Natural killer cell (primary cell): ENCODE measurements around the gene CDH13. TPM values are rescaled to one million over a fixed set of nuclear protein-coding genes. Genes with fewer than 3 reads are reported as not detected.
A peak's percentile ranks its signal among the peaks of the same experiment; 100 is the strongest.

Experiments used
- ATAC-seq, 3 donors: fragments of 150-1000 bp in 2 of 3; fragments of 200-7000 bp in 1 of 3; cut with Tn5 transposase; 1 replicate in 1 of 3; 2 replicates in 2 of 3; pipeline ENCODE4 v1.10.0; 2021; ENCODE audit warnings: mild to moderate bottlenecking in 2 of 3, moderate library complexity in 2 of 3
- DNase-seq, 2 donors: peaks; one replicate each; pipeline versions ENCODE4 v3.0.0 to v3.0.0-alpha.2; 2013 to 2021; ENCODE audit warnings: mixed read lengths in 1 of 2
- H3K27ac ChIP-seq: one replicate; pipeline ENCODE4 v1.5.1; 2013; ENCODE audit warnings: mild to moderate bottlenecking, low read length
- H3K27me3 ChIP-seq: one replicate; pipeline ENCODE4 v1.6.1; 2013; ENCODE audit warnings: low read length; ENCODE audit not compliant: control insufficient read depth, insufficient read depth
- H3K36me3 ChIP-seq: one replicate; pipeline ENCODE4 v1.6.1; 2013; ENCODE audit warnings: low read length; ENCODE audit not compliant: control insufficient read depth, insufficient read depth
- H3K4me1 ChIP-seq: one replicate; pipeline ENCODE4 v1.6.1; 2013; ENCODE audit warnings: low read length; ENCODE audit not compliant: control insufficient read depth, insufficient read depth
- H3K4me3 ChIP-seq: one replicate; pipeline ENCODE4 v1.5.1; 2013; ENCODE audit warnings: low read length
- H3K9me3 ChIP-seq: one replicate; pipeline ENCODE4 v1.6.1; 2013; ENCODE audit warnings: low read length; ENCODE audit not compliant: control insufficient read depth, insufficient read depth
- H3K27ac Mint-ChIP-seq, 2 donors: one replicate each; pipeline ENCODE4 v1.8.0; 2022; ENCODE audit warnings: mild to moderate bottlenecking in 2 of 2, mixed read lengths in 2 of 2, moderate library complexity in 1 of 2
- H3K27me3 Mint-ChIP-seq, 2 donors: one replicate each; pipeline ENCODE4 v1.8.0; 2022; ENCODE audit warnings: low read depth in 2 of 2, mixed read lengths in 2 of 2
- H3K36me3 Mint-ChIP-seq: one replicate; pipeline ENCODE4 v1.8.0; 2022; ENCODE audit warnings: mixed read lengths
- H3K4me1 Mint-ChIP-seq, 2 donors: one replicate each; pipeline ENCODE4 v1.8.0; 2022; ENCODE audit warnings: mixed read lengths in 2 of 2
- H3K4me3 Mint-ChIP-seq: one replicate; pipeline ENCODE4 v1.8.0; 2022; ENCODE audit warnings: mild to moderate bottlenecking, moderate library complexity, mixed read lengths
- H3K9me3 Mint-ChIP-seq, 2 donors: one replicate each; pipeline ENCODE4 v1.8.0; 2022; ENCODE audit warnings: mixed read lengths in 2 of 2
- WGBS: methylation state at CpG from one replicate; pipeline ENCODE4 v1.1.7; 2013; ENCODE audit warnings: missing lambda C conversion rate; ENCODE audit not compliant: insufficient coverage; 5-methylcytosine and 5-hydroxymethylcytosine counted together
- intact Hi-C: fragments of 100-400 bp; cut with micrococcal nuclease; formaldehyde crosslinking; loops from one replicate; pipeline ENCODE4 v1.14.2; 2022
- total RNA-seq, 4 donors: library from RNA; stranded (reverse); fragments of 120-200 nt in 1 of 4; gene quantifications; one replicate each; pipeline versions ENCODE4 v1.2.3 to v1.2.4, GENCODE V29; 2013 to 2022
- TF ChIP-seq, protein P1 (sequence below): fragments of 200-600 bp; IDR thresholded peaks from one replicate; pipeline ENCODE4 v1.8.0; 2022; ENCODE audit warnings: antibody characterized with exemption

Gene CDH13
- total RNA-seq, 3 donors from 2014 or later (not counting 1 experiment from before 2014, with no cell fraction given), result not detected

DNA sequence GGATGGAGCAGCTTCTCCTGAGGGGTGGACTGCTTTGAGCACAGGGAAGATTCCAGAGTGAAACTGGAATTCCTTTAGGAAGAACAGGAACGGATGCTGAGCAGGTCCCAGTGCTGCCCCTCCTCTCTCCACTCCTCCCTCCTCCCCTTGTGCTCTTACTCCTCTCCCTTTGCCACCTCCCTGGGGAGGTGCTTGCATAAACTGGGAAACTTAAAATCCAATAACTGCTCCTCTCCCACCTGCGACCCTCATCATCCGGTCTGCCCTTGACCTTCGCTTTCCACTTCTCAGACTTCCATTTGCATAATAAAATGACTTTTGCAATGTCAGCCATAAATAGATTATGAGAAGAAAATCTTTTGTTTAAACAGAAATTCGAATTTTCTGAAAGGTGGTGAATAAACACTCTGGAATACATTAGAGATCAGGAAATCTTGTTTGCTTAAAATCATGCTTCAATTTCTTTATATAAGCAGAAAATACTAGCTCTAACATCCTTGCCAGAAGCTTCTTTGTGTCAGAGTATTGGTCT is 1204.8 kb downstream of the CDH13 start:
- H3K36me3 Mint-ChIP-seq, result no peaks in the 10 kb centered on the region
- H3K27ac Mint-ChIP-seq, result no peak overlapping the region
- Histone ChIP-seq H3K36me3 (no peaks in the 10 kb centered on the region), H3K4me1 (no peaks in the 10 kb centered on the region), H3K4me3 (no peak overlapping the region), H3K27me3 (no peaks in the 10 kb centered on the region), H3K9me3 (no peaks in the 10 kb centered on the region), H3K27ac (no peak overlapping the region)
- no peak for ATAC-seq
- DNase-seq, result no peak
- peaks cover 6 to 14% of the 10 kb centered on the region in 2 donors for H3K4me1 Mint-ChIP-seq
- H3K27me3 Mint-ChIP-seq, result peaks cover 0 to 8% of the 10 kb centered on the region in 2 donors
- H3K4me3 Mint-ChIP-seq, result no peak overlapping the region
- H3K9me3 Mint-ChIP-seq, result no peaks in the 10 kb centered on the region
- WGBS, result 83% methylated on average over 4 of the region's 5 CpGs
- intact Hi-C loops, result no loop called here
- TF ChIP-seq, protein P1, sequence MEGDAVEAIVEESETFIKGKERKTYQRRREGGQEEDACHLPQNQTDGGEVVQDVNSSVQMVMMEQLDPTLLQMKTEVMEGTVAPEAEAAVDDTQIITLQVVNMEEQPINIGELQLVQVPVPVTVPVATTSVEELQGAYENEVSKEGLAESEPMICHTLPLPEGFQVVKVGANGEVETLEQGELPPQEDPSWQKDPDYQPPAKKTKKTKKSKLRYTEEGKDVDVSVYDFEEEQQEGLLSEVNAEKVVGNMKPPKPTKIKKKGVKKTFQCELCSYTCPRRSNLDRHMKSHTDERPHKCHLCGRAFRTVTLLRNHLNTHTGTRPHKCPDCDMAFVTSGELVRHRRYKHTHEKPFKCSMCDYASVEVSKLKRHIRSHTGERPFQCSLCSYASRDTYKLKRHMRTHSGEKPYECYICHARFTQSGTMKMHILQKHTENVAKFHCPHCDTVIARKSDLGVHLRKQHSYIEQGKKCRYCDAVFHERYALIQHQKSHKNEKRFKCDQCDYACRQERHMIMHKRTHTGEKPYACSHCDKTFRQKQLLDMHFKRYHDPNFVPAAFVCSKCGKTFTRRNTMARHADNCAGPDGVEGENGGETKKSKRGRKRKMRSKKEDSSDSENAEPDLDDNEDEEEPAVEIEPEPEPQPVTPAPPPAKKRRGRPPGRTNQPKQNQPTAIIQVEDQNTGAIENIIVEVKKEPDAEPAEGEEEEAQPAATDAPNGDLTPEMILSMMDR, result no peak

DNA sequence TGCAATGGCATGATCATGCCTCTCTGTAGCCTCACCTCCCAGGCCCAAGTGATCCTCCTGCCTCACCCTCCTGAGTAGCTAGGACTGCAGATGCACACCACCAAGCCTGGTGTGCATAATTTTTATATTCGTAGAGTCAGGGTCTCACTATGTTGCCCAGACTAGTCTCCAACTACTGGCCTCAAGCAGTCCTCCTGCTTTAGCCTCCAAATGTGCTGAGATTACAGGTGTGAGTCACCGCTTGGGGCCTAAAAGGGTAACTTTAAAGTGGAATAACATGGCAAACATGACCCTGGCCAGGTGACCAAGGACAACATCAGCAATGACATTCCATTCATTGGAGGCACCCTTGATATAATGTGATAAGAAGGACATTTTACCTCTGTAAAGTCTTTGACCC is 1207.2 kb downstream of the CDH13 start:
- Mint-ChIP-seq H3K4me1 (peaks cover 6 to 16% of the 10 kb centered on the region in 2 donors), H3K27me3 (peaks cover 0 to 8% of the 10 kb centered on the region in 2 donors), H3K9me3 (no peaks in the 10 kb centered on the region), H3K27ac (no peak overlapping the region), H3K36me3 (no peaks in the 10 kb centered on the region), H3K4me3 (no peak overlapping the region)
- DNase-seq (no peak), ATAC-seq (no peak)
- no peaks in the 10 kb centered on the region for H3K9me3 ChIP-seq
- H3K27me3 ChIP-seq, result no peaks in the 10 kb centered on the region
- no peak overlapping the region for H3K4me3 ChIP-seq
- no peak overlapping the region for H3K27ac ChIP-seq
- intact Hi-C loops, result no loop called here
- H3K4me1 ChIP-seq, result no peaks in the 10 kb centered on the region
- TF ChIP-seq, protein P1, result no peak
- H3K36me3 ChIP-seq, result no peaks in the 10 kb centered on the region
- WGBS, result 100% methylated on average over 2 of the region's 2 CpGs

DNA sequence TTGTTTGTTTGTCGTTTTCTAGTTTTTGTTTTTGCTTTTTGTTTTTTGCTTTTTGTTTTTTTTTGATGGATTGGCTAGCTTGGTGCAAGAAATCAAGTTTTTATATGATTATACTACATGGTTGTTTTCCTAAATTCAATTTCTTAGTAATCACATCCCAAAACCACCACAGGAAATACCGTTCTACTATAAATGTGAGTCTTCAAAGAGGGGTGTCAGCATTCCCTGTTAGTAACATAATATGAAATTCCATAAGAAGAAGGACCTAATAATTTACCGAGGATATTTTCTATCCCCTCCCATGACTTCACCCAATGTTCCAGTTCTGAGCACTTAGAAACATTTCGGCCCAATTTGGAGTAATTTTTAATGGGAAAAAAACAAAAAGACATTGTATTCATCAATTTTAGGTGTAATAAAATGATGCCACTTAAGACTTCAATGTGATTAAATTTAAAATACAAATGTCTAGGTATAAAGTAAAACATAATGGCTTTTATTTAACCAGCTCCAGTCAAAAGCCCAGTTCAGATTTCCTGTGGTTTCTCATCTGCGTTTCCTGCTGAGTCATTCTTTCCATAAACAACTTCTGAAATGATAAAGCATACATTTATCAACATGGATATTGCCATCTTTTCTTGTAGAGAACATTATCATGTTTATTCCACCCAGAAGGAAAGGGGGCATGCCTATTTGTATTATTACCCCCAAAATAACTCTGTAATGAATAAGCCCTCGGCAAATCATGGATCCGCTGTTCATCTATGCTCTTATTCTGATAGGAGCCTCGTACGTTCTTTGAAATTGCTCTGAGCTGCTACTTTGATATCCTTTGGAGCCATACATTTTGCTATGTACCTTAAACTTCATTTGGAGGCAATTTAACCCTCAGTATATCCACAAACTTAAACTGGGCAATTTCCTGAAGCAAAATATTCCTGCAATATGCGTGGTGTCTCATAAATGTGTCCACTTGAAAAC is 1209.1 kb downstream of the CDH13 start:
- H3K27ac ChIP-seq, result no peak overlapping the region
- Mint-ChIP-seq H3K4me1 (peaks cover 6 to 16% of the 10 kb centered on the region in 2 donors), H3K36me3 (no peaks in the 10 kb centered on the region), H3K27me3 (peaks cover 0 to 8% of the 10 kb centered on the region in 2 donors), H3K9me3 (no peaks in the 10 kb centered on the region), H3K27ac (no peak overlapping the region), H3K4me3 (peak overlapping the region; percentile 9)
- TF ChIP-seq, protein P1, result no peak
- ATAC-seq (no peak), DNase-seq (peak in 1 of 2 donors; percentile 11)
- no peaks in the 10 kb centered on the region for H3K9me3 ChIP-seq
- intact Hi-C loops, result no loop called here
- no peaks in the 10 kb centered on the region for H3K27me3 ChIP-seq
- WGBS, result 35% methylated on average over 7 of the region's 10 CpGs
- no peak overlapping the region for H3K4me3 ChIP-seq
- H3K36me3 ChIP-seq, result no peaks in the 10 kb centered on the region
- no peaks in the 10 kb centered on the region for H3K4me1 ChIP-seq
